HepG2 (cell line): Measurements from ENCODE around the gene CMPK1. TPM values are rescaled to one million over a fixed set of nuclear protein-coding genes. Genes with fewer than 3 reads are reported as not detected.

Experiments used
- ARNTL ChIP-seq: sonication (generic); formaldehyde crosslinking; IDR thresholded peaks from 2 replicates; pipeline ENCODE4 v1.4.0; 2020; ENCODE audit warnings: mild to moderate bottlenecking, missing genetic modification reagents
- ATAD3A ChIP-seq: sonication (generic); formaldehyde crosslinking; IDR thresholded peaks from 2 replicates; pipeline ENCODE4 v1.4.0; 2020; ENCODE audit warnings: missing genetic modification reagents
- FLYWCH1 ChIP-seq: sonication (generic); formaldehyde crosslinking; IDR thresholded peaks from 2 replicates; pipeline ENCODE4 v1.8.1; 2023; ENCODE audit warnings: mild to moderate bottlenecking, missing genetic modification reagents
- HMGA1 ChIP-seq: sonication (generic); formaldehyde crosslinking; conservative IDR thresholded peaks from 2 replicates; pipeline ENCODE4 v1.4.0; 2020; ENCODE audit warnings: missing genetic modification reagents
- NFYC ChIP-seq: IDR thresholded peaks from 2 replicates; pipeline ENCODE4 v1.6.1; 2016; ENCODE audit warnings: missing genetic modification reagents, missing compliant biosample characterization
- NPAS2 ChIP-seq: sonication (generic); formaldehyde crosslinking; IDR thresholded peaks from 2 replicates; pipeline ENCODE4 v1.8.0; 2022; ENCODE audit warnings: mild to moderate bottlenecking, missing genetic modification reagents, borderline replicate concordance
- NR0B2 ChIP-seq: sonication (generic); formaldehyde crosslinking; IDR thresholded peaks from 2 replicates; pipeline ENCODE4 v1.4.0; 2020; ENCODE audit warnings: mild to moderate bottlenecking, missing genetic modification reagents
- POLR2G ChIP-seq: fragments of 200-400 bp; formaldehyde crosslinking; IDR thresholded peaks from 2 replicates; pipeline ENCODE4 v1.6.1; 2018; ENCODE audit warnings: mild to moderate bottlenecking, low read depth, low read length, moderate library complexity
- RBAK ChIP-seq: sonication (generic); formaldehyde crosslinking; IDR thresholded peaks from 2 replicates; pipeline ENCODE4 v1.5.1; 2020; ENCODE audit warnings: mild to moderate bottlenecking, missing genetic modification reagents
- TSC22D2 ChIP-seq: sonication (generic); formaldehyde crosslinking; IDR thresholded peaks from 2 replicates; pipeline ENCODE4 v1.5.1; 2020; ENCODE audit warnings: missing genetic modification reagents, mild to moderate bottlenecking, borderline replicate concordance
- ZBTB7A ChIP-seq: sonication (generic); formaldehyde crosslinking; IDR thresholded peaks from 2 replicates; pipeline ENCODE4 v1.8.0; 2022; ENCODE audit warnings: mild to moderate bottlenecking, missing genetic modification reagents
- ZNF232 ChIP-seq: sonication (generic); formaldehyde crosslinking; IDR thresholded peaks from 2 replicates; pipeline ENCODE4 v1.4.0; 2020; ENCODE audit warnings: missing genetic modification reagents, borderline replicate concordance
- ZNF557 ChIP-seq: sonication (generic); formaldehyde crosslinking; IDR thresholded peaks from 2 replicates; pipeline ENCODE4 v1.4.0; 2020; ENCODE audit warnings: missing genetic modification reagents
- ZNF562 ChIP-seq: sonication (generic); formaldehyde crosslinking; IDR thresholded peaks from 2 replicates; pipeline ENCODE4 v1.8.0; 2022; ENCODE audit warnings: missing genetic modification reagents, borderline replicate concordance
- ZNF563 ChIP-seq: sonication (generic); formaldehyde crosslinking; IDR thresholded peaks from 2 replicates; pipeline ENCODE4 v1.8.0; 2022; ENCODE audit warnings: mild to moderate bottlenecking, moderate library complexity, missing genetic modification reagents
- ZNF605 ChIP-seq: sonication (generic); formaldehyde crosslinking; IDR thresholded peaks from 2 replicates; pipeline ENCODE4 v1.8.0; 2022; ENCODE audit warnings: mild to moderate bottlenecking, missing genetic modification reagents
- ZNF720 ChIP-seq: sonication (generic); formaldehyde crosslinking; IDR thresholded peaks from 2 replicates; pipeline ENCODE4 v1.4.0; 2020; ENCODE audit warnings: missing genetic modification reagents
- ZNF781 ChIP-seq: sonication (generic); formaldehyde crosslinking; IDR thresholded peaks from 2 replicates; pipeline ENCODE4 v1.5.1; 2020; ENCODE audit warnings: borderline replicate concordance, mild to moderate bottlenecking, missing genetic modification reagents; ENCODE audit errors: not compliant biosample characterization
- polyA plus RNA-seq, 8 experiments: library from polyadenylated mRNA; depleted of rRNA in 3 of 8; stranded (reverse) in 7 of 8; unstranded in 1 of 8; fragments of >200 nt; fragmentation: Illumina TruSeq in 4 of 8; extraction: Trizol in 4 of 8; gene quantifications; 2 replicates each; pipeline versions ENCODE4 v1.2.1 to v1.2.3, GENCODE V29; 2011 to 2016; ENCODE audit warnings: low read depth in 4 of 8, missing spikeins in 1 of 8, mixed read lengths in 1 of 8; ENCODE audit not compliant: insufficient read depth in 1 of 8
- total RNA-seq, 5 experiments: library from RNA; depleted of rRNA; stranded (reverse); fragments of >200 nt; fragmentation: Illumina TruSeq; extraction: Trizol; gene quantifications; 2 replicates each; pipeline ENCODE4 v1.2.3, GENCODE V29; 2016; ENCODE audit warnings: low read depth in 1 of 5
- TF ChIP-seq, protein P1 (sequence below): IDR thresholded peaks from 2 replicates; pipeline ENCODE4 v1.6.1; 2012; ENCODE audit warnings: low read length, improper control_type of control experiment
- TF ChIP-seq, protein P2 (sequence below): IDR thresholded peaks from 2 replicates; pipeline ENCODE4 v1.6.1; 2016; ENCODE audit warnings: control low read depth
- TF ChIP-seq, protein P3 (sequence below): sonication (generic); formaldehyde crosslinking; IDR thresholded peaks from 2 replicates; pipeline ENCODE4 v1.4.0; 2020; ENCODE audit warnings: mild to moderate bottlenecking, low read depth, missing genetic modification reagents

CMPK1 gene
- total and polyA plus RNA-seq, 2 of the 13 experiments (the other 11 are each of a cell fraction or from before 2014, with no cell fraction given) = 38.3 to 92.0 TPM

DNA sequence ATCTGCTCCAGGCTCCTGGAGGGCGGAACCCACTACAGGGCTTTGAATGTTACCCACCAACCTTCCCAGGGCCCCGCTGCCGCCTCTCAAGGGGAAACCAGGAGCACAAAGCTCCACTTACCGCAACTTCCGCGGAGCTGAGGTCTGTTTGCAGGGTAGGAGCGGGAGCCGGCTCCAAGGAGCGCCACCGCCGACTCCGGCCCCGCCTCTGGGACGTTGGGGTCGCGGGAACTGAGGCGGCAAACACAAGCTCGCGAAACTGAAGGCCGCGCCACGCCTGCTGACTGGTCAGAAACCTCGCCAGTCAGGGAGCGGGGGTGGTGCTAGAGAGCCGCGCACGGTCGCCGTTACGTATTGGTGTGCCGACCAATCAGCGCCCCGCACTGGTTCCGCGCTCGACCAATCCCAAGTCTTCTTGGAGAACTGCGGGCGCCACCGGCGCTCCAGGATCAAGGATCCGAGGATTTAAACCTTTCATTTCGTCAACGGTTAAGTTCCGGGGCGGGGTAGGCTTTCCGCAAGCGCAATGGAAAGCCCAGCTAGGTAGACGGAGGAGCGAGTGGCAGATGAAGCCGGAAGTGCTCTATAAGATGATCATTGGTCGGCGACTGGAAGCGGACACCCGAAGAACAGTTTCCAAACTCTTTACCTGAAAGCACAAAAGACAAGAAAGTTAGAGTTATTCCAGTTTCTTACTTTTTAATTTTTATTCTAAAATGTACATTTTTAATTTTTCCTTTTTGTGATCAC is 19.5 kb upstream of the CMPK1 start, which contains the start of gene STIL (continued):
- TF ChIP-seq, protein P1, sequence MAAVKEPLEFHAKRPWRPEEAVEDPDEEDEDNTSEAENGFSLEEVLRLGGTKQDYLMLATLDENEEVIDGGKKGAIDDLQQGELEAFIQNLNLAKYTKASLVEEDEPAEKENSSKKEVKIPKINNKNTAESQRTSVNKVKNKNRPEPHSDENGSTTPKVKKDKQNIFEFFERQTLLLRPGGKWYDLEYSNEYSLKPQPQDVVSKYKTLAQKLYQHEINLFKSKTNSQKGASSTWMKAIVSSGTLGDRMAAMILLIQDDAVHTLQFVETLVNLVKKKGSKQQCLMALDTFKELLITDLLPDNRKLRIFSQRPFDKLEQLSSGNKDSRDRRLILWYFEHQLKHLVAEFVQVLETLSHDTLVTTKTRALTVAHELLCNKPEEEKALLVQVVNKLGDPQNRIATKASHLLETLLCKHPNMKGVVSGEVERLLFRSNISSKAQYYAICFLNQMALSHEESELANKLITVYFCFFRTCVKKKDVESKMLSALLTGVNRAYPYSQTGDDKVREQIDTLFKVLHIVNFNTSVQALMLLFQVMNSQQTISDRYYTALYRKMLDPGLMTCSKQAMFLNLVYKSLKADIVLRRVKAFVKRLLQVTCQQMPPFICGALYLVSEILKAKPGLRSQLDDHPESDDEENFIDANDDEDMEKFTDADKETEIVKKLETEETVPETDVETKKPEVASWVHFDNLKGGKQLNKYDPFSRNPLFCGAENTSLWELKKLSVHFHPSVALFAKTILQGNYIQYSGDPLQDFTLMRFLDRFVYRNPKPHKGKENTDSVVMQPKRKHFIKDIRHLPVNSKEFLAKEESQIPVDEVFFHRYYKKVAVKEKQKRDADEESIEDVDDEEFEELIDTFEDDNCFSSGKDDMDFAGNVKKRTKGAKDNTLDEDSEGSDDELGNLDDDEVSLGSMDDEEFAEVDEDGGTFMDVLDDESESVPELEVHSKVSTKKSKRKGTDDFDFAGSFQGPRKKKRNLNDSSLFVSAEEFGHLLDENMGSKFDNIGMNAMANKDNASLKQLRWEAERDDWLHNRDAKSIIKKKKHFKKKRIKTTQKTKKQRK = no peak
- TF ChIP-seq ZNF232 (0 out of 2 replicates have a peak, but pooled peaks have one; percentile 50), ATAD3A (CRISPR knock-in tag) (no peak), ZNF562 (CRISPR knock-in tag) (no peak), ZNF563 (CRISPR knock-in tag) (0 out of 2 replicates have a peak, but pooled peaks have one; percentile 33), NR0B2 (CRISPR knock-in tag) (0 out of 2 replicates have a peak, but pooled peaks have one; percentile 48), ZNF720 (CRISPR knock-in tag) (no peak), RBAK (CRISPR knock-in tag) (no peak), ZNF557 (CRISPR knock-in tag) (no peak), POLR2G (peak; percentile 91), HMGA1 (no peak), NPAS2 (no peak), TSC22D2 (CRISPR knock-in tag) (no peak), ZBTB7A (CRISPR knock-in tag) (no peak), ZNF605 (peak; percentile 53), ARNTL (CRISPR knock-in tag) (no peak), FLYWCH1 (CRISPR knock-in tag) (peak; percentile 93; the same call in 1 of the 2 replicates), ZNF781 (peak; percentile 40), NFYC (CRISPR knock-in tag) (peak; percentile 98)
- TF ChIP-seq, protein P2, sequence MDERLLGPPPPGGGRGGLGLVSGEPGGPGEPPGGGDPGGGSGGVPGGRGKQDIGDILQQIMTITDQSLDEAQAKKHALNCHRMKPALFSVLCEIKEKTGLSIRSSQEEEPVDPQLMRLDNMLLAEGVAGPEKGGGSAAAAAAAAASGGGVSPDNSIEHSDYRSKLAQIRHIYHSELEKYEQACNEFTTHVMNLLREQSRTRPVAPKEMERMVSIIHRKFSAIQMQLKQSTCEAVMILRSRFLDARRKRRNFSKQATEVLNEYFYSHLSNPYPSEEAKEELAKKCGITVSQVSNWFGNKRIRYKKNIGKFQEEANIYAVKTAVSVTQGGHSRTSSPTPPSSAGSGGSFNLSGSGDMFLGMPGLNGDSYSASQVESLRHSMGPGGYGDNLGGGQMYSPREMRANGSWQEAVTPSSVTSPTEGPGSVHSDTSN (CRISPR knock-in tag) = peak; percentile 78
- TF ChIP-seq, protein P3, sequence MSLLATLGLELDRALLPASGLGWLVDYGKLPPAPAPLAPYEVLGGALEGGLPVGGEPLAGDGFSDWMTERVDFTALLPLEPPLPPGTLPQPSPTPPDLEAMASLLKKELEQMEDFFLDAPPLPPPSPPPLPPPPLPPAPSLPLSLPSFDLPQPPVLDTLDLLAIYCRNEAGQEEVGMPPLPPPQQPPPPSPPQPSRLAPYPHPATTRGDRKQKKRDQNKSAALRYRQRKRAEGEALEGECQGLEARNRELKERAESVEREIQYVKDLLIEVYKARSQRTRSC (CRISPR knock-in tag) = no peak
